Panc1 (cell line): ENCODE data around the gene FHOD1.

ENCODE experiments used
- POLR2AphosphoS5 ChIP-seq: IDR thresholded peaks from 2 replicates; pipeline ENCODE4 v1.6.1; 2012; ENCODE audit warnings: mild to moderate bottlenecking, low read depth, low read length, moderate library complexity
- TF ChIP-seq, protein P1 (sequence below): fragments of 450-650 bp; IDR thresholded peaks from 2 replicates; pipeline ENCODE4 v1.5.1; 2017; ENCODE audit warnings: mild to moderate bottlenecking

DNA sequence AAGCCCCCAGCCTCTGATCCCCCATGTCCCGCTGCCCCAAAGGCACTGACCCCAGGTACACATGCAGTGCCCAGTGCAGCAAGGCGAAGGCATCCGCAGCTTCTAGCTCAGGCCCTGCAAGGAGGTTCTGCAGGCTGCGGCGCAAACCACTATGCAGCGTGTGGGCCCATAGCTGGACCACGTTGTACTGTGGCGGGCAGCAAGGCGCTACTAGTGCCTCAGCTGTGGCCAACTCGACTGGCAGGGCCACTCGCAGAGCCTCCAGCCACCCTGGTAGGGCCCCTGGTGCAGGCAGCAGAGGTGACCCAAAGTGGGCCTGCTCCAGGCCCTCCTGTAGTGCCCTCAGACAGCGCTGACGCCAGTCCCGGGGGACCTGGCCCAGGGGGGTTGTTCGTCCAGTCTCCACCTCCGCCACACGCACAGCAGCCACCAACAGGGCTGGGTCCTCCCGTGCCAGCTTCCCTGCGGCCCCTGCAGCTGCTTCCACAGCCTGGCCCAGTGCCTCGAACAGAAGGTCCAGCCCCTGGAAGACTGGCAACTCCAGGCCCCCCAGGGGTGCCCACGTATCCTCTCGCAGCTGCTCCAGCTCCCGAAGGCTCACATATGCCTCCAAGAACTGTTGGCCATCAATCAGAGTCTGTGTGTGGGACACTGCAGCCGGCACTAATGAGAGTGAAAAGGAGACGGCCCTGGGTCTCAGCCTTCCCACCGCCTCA, 59.9 kb downstream of the FHOD1 start:
- TF ChIP-seq, protein P1, sequence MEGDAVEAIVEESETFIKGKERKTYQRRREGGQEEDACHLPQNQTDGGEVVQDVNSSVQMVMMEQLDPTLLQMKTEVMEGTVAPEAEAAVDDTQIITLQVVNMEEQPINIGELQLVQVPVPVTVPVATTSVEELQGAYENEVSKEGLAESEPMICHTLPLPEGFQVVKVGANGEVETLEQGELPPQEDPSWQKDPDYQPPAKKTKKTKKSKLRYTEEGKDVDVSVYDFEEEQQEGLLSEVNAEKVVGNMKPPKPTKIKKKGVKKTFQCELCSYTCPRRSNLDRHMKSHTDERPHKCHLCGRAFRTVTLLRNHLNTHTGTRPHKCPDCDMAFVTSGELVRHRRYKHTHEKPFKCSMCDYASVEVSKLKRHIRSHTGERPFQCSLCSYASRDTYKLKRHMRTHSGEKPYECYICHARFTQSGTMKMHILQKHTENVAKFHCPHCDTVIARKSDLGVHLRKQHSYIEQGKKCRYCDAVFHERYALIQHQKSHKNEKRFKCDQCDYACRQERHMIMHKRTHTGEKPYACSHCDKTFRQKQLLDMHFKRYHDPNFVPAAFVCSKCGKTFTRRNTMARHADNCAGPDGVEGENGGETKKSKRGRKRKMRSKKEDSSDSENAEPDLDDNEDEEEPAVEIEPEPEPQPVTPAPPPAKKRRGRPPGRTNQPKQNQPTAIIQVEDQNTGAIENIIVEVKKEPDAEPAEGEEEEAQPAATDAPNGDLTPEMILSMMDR = no peak
- no peak for TF ChIP-seq POLR2AphosphoS5
